ENCODE data around the gene NLRP6.
A peak's percentile ranks its signal among the peaks of the same experiment; 100 is the strongest.
"Not testable (repeated sequence)": the region's sequence is repeated elsewhere in the genome, so short reads cannot be mapped to it uniquely, and the experiment has no call there.

The NLRP6 gene

DNA sequence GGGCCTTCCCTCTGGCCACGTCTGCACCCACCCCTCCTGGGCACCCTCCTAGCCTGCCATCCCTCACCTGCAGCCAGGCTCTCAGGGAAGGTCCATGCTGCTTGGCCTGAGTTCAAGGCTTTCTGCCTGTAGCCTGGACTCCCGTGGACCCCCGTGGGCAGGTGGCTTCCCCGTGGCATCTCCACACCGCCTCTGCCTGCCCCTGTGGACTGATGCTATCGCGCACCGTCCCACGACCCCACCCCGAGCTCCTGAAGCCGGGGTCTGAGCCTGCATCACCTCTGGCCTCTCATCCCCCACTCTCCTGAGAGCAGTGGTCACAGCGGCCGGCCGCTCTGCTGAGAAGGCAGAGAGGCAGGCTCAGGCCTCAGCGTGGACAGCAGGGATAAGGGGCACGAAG is 16.6 kb downstream of the NLRP6 start:
- no peak for DNase-seq

DNA sequence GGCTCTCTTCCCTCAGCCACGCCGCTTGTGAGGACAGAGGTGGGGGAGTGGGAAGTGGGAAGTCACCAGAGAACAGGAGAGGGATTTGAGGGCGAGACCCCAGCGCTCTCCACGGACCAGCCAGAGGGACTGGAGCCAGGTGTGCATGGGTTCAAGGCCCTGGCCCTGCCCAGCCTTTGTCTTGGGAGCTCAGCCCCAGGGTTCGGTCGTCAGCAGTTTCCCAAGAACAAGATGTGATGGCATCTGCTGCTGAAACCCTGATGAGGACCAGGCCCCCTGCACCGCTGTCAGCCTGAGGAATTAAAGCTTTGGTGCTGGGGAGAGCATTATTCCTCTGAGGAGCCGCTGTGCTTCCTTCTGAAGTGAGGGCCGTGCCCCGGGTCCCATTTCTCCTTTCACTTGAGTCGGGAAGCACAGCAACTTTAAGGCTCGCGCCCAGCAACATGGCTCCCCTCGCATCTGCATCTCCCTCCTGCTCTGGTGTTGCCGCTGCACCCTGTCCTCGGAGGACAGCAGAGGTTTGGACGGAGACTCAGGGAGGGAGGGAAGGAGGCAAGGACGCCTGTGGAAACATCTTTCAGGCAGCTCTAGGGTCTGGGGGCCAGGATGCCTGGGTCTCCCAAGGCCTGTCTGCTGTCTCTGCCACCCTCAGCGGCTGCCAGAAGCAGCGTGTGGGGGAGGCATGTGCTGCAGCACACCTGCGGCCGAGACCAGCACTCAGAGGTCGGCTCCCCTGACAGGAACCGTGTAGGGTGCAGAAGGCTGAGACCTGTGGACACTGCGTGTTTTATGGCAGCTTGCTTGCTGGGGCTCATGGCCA is 17.4 kb downstream of the NLRP6 start:
- no peak for DNase-seq

DNA sequence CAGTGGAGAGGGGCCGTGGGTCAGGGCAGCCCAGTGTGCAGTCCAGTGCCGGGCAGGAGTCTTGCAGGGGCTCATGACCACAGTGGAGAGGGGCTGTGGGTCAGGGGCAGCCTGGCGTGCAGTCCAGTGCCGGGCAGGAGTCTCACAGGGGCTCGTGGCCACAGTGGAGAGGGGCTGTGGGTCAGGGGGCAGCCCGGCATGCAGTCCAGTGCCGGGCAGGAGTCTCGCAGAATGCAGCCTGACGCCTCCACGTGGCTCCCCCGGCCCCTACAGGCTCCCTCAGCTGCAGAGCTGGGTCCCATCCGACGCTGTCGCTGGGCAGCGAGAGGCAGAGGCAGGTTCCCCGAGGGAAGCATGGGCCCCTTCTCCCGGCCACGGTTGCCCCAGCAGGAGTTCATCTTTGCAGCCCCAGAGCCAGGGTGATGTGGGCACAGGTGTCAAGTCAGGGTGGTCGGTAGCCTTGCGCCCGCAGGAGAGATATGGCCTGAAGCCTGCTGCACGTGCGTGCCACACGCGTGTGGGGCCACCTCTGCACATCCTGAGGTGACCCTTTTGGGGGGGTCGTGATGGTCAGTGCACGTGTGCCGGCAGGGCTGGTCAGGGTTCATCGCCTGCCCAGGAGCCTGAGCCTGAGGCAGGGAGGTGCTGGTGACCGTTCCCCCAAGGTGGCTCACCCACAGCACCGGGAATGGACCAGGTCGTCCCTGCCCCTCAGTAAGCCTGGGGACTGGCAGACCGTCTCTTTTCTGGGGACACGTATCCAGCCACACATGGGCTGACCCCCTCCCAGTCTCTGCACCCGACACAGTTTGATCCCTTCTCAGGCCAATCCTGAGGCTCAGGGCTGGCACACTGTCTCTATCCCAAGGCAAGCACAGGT is 18.2 kb downstream of the NLRP6 start:
- no peak for DNase-seq

DNA sequence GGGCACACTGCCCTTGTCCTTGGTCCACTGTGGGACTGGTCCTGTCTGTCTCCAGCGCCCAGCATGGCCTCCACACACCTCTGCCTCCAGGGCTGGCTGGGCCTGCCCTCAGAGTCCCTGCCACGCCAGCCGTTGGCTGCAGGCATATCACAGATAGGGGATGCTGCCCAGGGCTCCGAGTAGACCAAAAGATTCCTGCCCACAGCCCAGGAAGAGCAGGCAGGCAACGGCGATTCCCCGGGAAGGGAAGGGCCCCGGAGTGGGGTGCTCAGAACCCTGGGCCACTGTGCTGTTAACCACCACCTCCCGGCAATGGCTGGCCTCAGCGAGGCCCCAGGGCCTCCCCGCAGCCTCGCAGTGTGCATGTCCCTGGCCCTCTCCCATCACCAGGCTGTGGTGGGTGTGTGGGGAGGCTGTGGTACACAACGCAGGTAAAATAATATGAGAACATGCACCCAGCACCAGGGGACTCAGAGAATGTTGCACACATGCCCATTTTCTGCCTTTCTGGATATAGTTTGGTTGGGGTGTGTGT is 18.9 kb downstream of the NLRP6 start:
- DNase-seq, result no peak

DNA sequence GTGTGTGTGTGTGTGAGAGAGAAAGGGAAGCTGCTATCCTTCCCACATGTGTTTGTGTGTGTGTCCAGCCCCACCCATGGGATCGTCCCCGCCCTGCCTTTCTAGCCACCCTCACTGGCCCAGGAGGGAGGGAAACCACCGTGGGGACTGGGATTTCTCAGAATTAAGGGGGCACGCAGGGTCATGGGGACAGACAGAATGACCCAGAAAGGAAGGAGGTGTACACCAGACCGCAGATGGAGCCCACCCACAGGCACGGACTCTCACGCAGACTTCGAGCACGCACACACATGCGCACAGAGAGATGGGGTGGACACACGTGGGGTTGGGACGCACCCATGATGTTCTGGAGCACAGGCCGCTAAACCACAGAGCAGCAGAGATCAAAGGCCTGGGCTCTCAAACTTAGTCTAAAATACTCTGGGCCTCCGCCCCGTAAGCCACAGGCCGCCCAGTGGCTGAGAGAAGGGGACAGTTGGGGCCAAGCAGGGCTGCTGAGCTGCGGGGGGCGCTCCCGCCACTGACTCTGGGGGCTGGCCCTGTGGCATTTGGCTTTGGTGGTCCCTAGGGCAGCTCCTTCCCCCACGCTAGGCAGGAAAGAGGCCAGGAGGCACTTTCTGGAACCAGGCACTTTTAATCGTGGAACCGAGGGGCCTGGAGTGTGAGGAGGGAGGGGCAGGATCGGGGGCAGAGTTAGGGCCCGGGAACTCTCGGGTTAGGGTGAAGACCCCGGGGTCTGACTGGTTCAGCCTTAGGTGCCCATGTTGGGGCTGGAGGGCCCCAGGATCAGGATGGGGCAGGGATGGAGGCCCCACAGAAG is 19.6 kb downstream of the NLRP6 start:
- DNase-seq, result no peak

DNA sequence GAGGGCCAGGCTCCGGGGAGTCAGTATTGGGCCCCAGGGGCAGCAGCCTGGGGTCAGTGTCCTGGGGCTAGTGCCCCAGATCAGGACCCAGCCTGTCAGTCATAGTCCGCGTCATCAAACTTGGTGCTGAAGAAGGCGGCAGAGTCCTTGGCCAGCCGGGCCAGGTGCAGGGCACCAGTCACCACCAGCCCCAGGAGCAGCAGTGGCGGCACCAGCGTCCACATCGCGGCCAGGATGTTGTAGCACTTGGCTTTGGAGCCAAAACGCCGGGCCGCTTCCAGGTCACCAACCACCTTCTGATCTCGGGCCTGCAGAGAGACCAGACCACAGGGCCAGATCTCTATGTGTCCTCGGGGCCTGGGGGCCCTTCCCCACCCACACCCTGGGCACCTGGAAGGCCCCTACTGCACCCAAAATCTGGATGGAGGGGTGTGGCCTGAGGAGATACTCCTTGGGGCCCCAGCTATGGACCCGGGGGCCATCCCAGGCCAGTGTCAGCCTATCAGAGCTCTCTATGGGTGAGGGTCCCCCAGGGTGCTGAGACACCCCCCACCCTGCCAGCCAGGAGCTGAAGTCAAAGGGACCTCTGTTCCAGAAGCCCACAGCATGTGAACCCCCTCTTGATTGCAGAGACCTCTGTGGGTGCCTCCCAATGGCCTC is 20.3 kb downstream of the NLRP6 start:
- no peak for DNase-seq

DNA sequence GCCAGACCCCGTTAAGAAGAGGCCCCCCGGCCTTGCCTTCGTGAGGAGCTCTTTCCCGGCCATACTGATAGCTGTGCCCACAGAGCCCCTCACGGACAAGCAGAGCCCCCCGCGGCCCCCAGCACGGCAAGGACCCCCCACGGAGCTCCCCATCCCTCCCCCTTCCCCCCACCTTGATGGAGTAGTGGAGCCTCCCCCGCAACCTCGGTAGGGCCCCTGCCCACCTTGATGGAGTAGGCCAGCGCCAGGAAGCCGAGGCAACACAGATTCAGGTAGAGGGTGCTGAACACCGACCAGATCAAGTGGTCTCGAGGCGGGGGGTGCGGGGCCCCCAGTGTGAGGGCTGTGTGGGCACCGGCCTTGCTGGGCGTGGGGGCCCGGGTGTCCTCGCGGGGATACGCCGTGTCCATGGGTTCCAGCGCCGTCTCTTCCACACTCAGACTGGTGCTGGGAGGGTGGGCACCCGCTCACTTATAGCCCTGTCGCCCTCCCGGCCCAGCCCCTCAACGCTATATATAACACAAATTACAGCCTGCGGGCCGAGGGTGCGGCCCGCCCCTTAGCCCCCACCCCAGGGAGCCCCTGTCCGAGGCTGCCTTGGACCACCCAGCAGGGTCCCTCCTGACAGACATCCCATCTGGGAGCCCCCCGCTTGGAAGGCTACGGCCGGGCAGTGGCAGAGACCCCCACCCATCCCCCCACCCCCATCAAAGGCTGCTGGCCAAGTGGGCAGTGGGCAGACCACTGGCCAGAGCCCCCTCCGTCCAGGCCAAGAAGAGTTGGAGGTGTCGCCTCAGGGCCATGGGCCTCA is 21.1 kb downstream of the NLRP6 start, which contains the start of gene IFITM5:
Gene IFITM5 (minus strand): TSS at position 446 of the 811 bp plus-strand sequence. CDS start 36 bp downstream, at position 410.
- no peak for DNase-seq

DNA sequence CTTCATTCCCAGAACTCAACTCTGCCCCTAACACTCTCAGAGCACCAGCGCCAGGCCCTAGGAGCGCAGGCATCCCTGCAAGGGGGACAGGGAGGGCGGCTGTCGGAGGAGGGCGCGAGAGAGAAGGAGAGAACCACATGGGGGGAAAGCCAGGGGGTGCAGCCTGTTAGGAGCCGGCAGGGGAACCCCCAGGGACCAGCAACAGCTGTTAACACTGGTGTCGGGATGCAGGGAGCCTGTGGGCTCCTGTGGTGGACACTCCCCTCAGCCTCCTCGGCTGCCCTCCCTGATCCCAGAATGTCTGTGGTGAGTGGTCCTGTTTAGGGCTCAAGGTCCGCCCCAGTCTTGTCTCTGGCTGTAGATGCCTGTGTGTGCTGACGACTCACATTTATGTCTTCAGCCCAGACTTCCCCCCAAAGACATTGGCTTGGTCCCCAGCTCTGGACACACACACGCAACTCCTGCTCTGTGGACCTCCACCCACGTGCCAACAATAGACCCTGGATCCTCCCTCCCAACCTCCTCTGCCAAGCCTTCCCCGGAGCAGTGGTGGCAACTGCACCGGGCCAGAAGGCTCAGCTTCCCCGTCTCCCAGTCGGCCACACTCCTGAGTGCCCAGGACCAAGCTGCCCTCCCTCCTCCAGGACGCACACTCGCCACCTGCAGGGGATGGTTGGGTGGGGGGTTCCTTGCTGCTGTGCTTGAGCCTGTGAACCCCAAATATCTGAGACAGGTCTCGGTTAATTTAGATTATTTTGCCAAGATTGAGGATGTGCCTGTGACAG is 21.9 kb downstream of the NLRP6 start:
- no peak for DNase-seq

DNA sequence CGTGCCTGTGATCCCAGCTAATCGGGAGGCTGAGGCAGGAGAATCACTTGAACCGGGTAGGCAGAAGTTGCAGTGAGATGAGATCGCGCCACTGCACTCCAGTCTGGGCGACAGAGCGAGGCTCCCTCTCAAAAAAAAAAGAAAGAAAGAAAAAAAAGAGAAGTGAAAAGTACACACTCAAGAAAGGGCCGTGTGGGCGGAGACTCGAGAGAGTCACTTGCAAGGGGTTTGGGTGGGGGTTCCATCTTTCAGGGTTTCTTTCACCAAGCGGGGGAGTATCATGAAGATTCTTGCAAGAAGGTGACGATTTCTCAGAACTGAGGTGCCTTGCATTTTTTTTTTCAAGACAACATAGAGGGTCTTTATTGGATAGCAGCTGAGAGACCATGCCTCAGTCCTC is 25.2 kb downstream of the NLRP6 start:
- DNase-seq, result no peak

DNA sequence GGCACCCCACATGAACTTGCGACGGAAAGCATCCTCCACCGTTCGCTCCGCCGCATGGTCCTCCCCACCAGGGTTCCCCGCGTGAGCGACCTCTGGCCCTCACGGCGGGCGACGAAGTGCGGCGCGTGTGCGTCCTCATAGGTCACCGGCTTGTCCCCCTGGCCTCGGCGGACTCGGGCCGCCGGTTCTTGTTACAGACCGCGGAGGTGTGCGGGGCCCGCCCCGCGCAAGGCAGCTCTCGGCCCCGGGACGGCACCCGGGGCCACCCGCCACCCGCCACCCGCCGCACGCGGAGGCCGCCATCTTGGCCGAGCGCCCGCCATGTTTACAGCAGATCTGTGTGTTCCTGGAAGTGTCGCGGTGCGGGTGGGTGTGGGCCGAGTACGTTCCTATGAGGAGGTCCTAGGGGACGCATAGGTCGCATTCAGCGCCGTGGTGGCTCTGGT is 25.9 kb downstream of the NLRP6 start:
- DNase-seq, result no peak

DNA sequence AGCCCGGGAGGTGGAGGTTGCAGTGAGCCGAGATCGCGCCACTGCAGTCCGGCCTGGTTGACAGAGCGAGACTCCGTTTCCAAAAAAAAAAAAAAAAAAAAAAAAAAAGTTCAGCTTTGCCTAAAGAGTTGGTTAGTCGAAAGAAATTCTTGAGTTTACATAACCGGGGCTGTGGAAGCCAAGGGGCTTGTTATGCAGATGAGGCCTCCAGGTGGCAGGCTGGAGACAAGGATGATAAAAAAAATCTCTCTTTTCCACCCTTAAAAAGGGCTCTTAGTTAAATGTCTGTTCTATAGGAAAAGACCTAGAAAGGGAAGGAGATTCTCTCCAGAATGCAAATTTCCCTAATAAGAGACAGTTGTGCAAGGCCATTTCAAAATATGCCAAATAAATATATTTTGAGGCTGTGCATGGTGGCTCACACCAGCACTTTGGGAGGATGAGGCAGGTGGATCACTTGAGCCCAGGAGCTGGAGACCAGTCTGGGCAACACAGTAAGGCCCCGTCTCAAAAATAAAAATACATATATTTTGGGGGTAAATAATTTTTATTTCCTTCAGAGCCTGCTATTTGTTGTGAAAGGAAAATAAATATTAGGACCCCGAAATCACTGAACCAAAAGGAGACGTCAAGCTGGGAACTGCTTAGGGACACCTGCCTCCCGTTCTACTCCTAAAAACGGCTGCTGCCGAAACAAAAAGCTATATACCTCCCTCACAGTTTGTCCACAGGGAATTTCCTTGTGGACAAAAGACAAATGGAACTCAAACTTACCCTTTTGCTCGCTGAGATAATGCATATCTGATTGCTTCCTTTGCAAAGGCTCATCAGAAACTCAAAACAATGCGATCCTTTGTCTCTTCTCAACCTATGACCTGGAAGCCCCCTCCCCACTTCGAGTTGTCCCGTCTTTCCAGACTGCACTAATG is 27.0 kb downstream of the NLRP6 start:
- no peak for DNase-seq

DNA sequence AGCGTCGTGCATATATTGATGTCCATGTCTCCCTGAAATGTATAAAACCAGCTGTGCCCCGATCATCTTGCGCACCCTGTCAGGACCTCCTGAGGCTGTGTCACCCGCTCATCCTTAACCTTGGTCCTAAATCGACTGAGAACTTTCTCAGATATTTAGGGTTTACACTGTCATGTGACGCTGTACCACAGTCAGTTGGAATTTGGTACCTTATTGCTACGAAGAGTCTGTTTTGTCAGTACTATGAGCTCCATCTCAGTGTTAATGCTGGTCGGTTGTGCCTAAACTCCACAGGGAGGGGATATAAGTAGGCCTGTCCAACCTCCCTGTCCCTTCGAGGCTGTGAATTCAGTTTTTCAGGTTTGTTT is 27.6 kb downstream of the NLRP6 start:
- no peak for DNase-seq

DNA sequence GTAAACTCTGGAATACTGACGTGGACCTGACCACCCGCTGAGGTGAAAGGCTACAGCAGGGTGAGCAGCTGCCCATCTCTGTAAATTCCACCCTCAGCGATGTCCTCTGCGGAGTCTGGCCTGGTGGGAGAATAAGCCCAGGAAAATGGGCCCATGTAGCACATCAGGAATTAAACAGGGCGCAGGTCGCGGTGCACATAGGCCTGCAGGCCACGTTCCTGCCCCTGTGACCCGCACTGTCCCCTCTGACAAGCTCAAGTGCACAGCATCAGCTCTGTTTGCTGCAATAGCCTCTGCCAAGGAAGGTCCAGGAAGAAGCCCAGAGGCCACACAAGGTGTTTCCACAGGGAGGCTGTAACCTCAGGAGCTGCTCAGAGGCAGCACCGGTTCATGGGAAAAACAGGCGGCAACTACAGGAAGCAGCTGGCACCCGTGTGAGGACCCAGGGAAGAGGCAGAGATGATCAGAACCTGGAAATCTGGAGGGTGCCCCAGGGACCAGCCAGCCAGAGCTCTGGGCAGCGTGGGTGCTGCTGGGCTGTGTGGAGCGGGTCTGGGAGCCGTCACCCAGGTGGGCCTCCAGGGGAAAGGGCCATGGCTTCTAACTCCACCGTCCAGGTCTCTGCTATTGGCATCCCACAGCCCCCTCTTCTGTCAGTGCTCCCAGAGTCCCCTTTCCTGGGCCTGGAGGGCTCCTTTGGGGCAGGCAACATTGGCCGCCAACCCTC is 28.6 kb downstream of the NLRP6 start:
- no peak for DNase-seq

DNA sequence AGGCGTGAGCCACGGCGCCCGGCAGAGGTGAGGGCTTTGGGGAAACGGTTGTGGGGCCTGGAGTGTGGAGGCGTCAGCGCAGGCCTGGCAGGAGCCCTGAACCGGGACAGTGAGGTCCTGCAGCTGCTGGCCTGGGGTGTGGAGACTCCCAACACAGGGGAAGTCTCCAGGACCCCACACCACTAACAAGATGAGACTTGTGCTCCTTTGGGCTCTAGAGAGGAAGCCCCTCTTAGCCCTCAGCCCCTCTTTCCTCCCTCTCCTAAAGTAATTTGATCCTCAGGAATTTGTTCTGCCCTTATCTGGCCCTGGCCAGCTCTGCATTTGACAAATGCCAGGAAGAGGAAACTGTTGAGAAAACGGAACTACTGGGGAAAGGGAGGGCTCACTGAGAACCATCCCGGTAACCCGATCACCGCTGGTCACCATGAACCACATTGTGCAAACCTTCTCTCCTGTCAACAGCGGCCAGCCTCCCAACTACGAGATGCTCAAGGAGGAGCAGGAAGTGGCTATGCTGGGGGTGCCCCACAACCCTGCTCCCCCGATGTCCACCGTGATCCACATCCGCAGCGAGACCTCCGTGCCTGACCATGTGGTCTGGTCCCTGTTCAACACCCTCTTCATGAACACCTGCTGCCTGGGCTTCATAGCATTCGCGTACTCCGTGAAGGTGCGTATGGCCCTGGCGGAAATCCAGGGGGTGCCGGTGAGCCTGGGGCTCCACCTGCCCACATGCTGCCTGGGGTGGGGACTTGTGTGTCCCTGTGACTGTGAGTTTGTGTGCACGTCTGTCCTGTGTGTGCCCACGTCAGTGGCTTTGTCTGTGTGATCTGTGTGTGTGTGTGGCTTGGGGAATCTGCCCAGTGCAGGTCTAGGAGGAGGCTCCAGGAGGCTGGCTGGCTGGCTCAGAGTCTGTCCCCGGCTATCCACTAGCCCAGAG is 29.8 kb downstream of the NLRP6 start, which contains the start of gene IFITM2:
Gene IFITM2 (plus strand): TSS at position 51 of the 943 bp plus-strand sequence. CDS start 377 bp downstream, at position 428.
- peak; percentile 79 for DNase-seq

DNA sequence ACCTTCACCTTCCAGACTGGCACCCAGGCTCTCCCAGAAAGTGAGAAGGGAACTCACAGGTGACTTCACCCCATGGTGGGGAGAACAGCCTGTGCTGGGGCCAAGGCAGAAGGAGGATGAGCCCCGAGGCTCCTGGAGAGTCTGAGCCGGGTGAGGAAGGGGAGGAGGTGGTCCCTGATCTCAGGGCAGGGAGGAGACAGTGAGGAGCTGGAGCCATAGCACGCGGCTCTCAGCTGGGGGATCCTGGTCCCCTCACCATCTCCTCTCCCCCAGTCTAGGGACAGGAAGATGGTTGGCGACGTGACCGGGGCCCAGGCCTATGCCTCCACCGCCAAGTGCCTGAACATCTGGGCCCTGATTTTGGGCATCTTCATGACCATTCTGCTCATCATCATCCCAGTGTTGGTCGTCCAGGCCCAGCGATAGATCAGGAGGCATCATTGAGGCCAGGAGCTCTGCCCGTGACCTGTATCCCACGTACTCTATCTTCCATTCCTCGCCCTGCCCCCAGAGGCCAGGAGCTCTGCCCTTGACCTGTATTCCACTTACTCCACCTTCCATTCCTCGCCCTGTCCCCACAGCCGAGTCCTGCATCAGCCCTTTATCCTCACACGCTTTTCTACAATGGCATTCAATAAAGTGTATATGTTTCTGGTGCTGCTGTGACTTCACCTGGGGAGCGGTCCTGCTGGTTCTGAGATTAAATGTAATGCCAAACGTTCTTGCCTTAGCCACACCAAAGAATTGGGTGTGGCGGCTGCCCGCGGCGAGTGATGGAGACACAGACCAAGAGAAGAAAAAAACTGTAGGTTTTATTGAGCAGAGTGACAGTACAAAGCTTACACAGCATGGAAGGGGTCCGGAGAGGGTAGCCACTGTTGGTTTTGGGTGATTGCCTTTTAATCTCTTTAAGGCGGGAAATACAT is 30.8 kb downstream of the NLRP6 start:
- not testable (repeated sequence) for DNase-seq

DNA sequence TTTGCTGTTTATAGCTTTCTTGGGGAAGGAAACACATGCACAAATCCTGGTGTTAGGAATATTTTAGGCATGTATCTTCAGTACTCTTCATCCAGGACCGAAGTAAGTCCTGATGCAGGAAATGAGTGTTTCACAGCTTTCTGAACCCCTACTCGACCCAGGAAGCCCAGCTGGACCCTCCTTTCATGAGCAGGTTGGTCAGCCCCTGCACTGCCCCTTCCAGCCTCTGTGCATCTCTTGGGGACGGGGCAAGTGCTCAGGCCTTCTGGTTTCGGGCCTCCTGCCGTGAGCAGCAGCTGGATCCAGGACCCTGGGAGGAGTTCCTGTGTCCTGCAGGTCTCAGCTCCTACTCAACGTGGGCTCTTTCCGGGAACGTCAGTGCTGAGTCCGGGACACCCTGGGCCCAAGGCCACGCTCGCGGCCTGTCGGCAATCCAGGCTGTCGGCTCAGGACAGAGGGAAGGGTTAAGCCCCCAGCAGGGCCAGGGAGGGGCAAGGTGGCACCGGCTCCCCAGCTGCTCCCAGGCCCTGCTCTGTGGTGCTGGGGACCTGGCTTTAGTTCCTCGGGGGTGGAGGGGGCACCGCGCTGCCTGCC is 31.9 kb downstream of the NLRP6 start:
- not testable (repeated sequence) for DNase-seq

Data from activated CD8-positive, alpha-beta memory T cell treated with anti-CD3 and anti-CD28 coated beads for 24 hours (primary cell).